Stimulated activated CD4-positive, alpha-beta T cell treated with anti-CD3 and anti-CD28 coated beads, Interleukin-2, amount 100 ng/mL, for 24 hours (primary cell): ENCODE results near the gene ADGRF1.
"Not testable (repeated sequence)": the region's sequence is repeated elsewhere in the genome, so short reads cannot be mapped to it uniquely, and the experiment has no call there.

ENCODE experiments used
- DNase-seq, 2 donors: peaks; one replicate each; pipeline ENCODE4 v3.0.0-alpha.2; 2020

ADGRF1 gene

GRCh38 chr6:47019941-47020340 lies 22.2 kb downstream of the ADGRF1 start:
- no peak for DNase-seq

- DNase-seq: no peak
Measured at GRCh38 chr6:47016909-47017308, 25.2 kb downstream of the ADGRF1 start.

GRCh38 chr6:47016261-47016660 lies 25.9 kb downstream of the ADGRF1 start:
- DNase-seq: no peak

- DNase-seq: no peak
Measured at GRCh38 chr6:47014401-47014800, 27.7 kb downstream of the ADGRF1 start.

GRCh38 chr6:47009583-47009982 lies 32.5 kb downstream of the ADGRF1 start:
- no peak for DNase-seq

GRCh38 chr6:47008397-47008763 lies 33.8 kb downstream of the ADGRF1 start:
- DNase-seq: no peak

GRCh38 chr6:47007657-47008396 lies 34.3 kb downstream of the ADGRF1 start:
- no peak for DNase-seq

GRCh38 chr6:47005486-47005885 lies 36.6 kb downstream of the ADGRF1 start:
- DNase-seq: no peak

GRCh38 chr6:47004463-47004862 lies 37.7 kb downstream of the ADGRF1 start:
- DNase-seq: no peak

GRCh38 chr6:47000842-47001241 lies 41.3 kb downstream of the ADGRF1 start:
- no peak for DNase-seq

GRCh38 chr6:46998436-46999017 lies 43.6 kb downstream of the ADGRF1 start:
- no peak for DNase-seq

GRCh38 chr6:46997646-46998045 lies 44.5 kb downstream of the ADGRF1 start:
- no peak for DNase-seq

GRCh38 chr6:46996860-46997641 lies 45.1 kb downstream of the ADGRF1 start:
- DNase-seq: no peak

GRCh38 chr6:46994933-46995332 lies 47.2 kb downstream of the ADGRF1 start:
- DNase-seq: no peak

GRCh38 chr6:46993846-46994245 lies 48.3 kb downstream of the ADGRF1 start:
- no peak for DNase-seq

- DNase-seq: not testable (repeated sequence)
Measured at GRCh38 chr6:46992391-46992790, 49.7 kb downstream of the ADGRF1 start.

- not testable (repeated sequence) for DNase-seq
Measured at GRCh38 chr6:46990818-46991510, 51.2 kb downstream of the ADGRF1 start.

GRCh38 chr6:46990031-46990644 lies 52.0 kb downstream of the ADGRF1 start:
- DNase-seq: no peak

- DNase-seq: no peak
Measured at GRCh38 chr6:46989398-46989797, 52.7 kb downstream of the ADGRF1 start.

GRCh38 chr6:46985943-46986342 lies 56.2 kb downstream of the ADGRF1 start:
- no peak for DNase-seq

- no peak for DNase-seq
Measured at GRCh38 chr6:46983007-46983411, 59.1 kb downstream of the ADGRF1 start.

GRCh38 chr6:46979206-46979605 lies 62.9 kb downstream of the ADGRF1 start:
- no peak for DNase-seq

- DNase-seq: no peak
Measured at GRCh38 chr6:46974786-46975185, 67.3 kb downstream of the ADGRF1 start.
